Hypothalamus (tissue), 51 donors: ENCODE results near the gene DNMT1.

ENCODE experiments used
- DNase-seq, 51 donors: peaks; one replicate each; lab custom pipeline; 2025; lab: John Stamatoyannopoulos, UW

DNMT1 gene

DNA sequence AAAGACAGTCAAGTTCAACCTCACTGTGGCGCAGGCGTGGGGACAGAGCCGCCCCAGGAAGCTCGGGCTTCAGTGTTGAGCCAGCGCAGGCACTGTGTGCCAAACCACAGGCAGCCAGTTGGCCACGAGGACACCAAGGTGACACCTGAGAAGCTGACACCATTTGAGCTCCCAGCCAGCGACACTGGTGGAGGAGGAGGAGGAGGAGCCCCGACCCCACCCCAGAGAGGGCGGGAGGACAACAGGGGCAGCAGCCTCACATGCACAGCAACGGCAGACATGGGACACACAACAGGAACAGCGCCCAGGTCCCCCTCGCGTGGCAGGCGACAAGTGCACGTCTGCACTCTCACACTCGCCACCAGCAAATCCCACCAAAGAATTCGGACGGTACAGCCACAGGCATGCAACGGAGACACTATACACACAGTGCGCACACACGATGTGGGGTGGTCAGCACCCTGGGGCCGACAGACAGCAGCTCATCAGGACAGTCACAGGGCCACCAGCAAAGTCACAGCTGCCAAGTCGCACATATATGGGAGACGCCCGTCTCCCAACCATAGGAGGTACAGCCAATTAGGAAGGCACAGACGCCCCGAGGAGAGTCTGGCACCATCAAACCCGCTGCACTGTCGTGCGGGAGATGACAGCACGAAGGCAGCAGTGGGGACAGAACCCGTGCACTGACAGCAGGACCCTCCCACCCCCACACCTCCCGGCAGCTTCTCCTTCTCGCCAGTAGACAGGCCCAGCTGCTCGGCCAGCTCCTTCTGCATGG is 78.5 kb downstream of the DNMT1 start:
- no peak for DNase-seq

- no peak for DNase-seq
Measured at GRCh38 chr19:10115392-10116084, 79.2 kb downstream of the DNMT1 start.

GRCh38 chr19:10114651-10115391 is 79.9 kb downstream of the DNMT1 start:
- DNase-seq, result no peak

GRCh38 chr19:10113964-10114650 is 80.6 kb downstream of the DNMT1 start:
- DNase-seq, result no peak

DNA sequence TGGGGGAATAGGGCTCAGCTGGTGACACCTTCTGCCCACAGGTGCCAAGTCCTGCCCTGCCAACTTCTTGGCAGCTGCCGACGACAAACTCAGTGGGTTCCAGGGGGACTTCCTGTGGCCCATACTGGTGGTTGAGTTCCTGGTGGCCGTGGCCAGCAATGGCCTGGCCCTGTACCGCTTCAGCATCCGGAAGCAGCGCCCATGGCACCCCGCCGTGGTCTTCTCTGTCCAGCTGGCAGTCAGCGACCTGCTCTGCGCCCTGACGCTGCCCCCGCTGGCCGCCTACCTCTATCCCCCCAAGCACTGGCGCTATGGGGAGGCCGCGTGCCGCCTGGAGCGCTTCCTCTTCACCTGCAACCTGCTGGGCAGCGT is 81.2 kb downstream of the DNMT1 start:
- DNase-seq, result no peak

DNA sequence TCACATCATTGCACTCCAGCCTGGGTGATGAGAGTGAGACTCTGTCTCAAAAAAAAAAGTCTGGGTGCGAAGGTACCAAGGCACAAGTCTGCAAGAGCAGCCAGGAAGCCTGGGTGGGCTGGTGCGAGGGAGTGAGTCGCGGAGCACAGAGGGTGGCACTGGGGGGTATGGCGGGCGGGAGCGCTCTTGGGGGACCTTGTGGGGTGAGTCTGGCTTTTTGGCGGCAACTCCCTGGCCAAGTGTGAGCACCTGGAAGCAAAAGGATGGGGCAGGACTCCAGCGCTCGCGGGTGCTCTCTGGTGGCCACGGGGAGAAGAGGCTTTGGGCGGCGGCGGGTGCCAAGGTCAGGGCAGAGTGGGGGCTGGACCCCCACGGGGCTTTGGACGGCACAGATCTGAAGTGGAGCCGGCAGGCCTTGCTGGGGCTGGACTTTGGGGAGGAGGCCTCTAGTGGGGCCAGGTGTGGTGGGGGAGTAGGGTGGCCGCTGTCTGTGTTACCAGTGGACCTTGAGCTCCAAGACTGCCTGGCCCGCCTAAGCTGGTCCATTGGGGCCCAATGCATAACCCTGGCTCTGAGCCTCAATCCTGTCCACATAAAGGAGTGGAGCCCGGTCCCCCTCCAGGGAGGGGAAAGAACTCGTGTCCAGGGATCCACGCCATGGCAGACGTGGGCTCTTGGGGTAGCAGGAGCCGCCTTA is 81.7 kb downstream of the DNMT1 start:
- peak in 16 of 51 donors; percentile 1 to 37 (median 22) for DNase-seq

GRCh38 chr19:10112037-10112761 is 82.6 kb downstream of the DNMT1 start:
- DNase-seq, result peak in 1 of 51 donors; percentile 15

- DNase-seq, result peak in 6 of 51 donors; percentile 9 to 40 (median 23)
Measured at GRCh38 chr19:10111405-10111811, 83.3 kb downstream of the DNMT1 start, which contains the start of gene P2RY11. Gene P2RY11, plus strand, starts transcription at chr19:10111693. Its CDS starts 29 bp downstream, at chr19:10111722.

DNA sequence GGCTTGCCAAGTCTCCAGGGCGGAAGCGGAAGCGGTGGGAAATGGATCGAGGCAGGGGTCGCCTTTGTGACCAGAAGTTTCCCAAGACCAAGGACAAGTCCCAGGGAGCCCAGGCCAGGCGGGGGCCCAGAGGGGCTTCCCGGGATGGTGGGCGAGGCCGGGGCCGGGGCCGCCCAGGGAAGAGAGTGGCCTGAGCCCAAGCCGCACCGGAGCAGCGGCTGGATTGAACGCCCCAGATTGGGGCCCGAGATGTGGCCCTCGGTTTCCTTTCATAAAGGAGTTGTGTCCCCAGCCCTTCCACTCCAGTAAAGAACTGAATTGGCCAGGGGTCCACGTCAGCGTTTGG is 83.8 kb downstream of the DNMT1 start:
- no peak for DNase-seq

GRCh38 chr19:10110076-10110971 is 84.4 kb downstream of the DNMT1 start:
- DNase-seq, result no peak

DNA sequence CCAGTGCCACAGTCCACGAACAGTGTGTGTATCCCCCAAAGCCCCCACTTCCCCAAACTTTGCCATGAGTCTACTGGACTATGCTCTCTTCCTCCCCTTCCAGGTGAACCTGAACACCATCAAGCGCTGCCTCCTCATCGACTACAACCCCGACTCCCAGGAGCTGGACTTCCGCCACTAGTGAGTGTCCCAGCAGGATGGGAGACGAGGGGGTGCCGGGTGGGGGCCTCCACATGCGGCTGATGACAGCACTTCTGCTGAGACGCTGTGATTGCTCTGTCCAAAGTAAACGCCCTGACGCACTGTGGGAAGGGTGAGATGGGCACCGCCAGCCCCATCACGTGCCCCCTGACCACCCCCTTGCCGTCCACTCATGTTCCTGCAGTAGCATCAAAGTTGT is 85.2 kb downstream of the DNMT1 start:
- no peak for DNase-seq

GRCh38 chr19:10107817-10108367 is 86.9 kb downstream of the DNMT1 start:
- DNase-seq, result no peak

DNA sequence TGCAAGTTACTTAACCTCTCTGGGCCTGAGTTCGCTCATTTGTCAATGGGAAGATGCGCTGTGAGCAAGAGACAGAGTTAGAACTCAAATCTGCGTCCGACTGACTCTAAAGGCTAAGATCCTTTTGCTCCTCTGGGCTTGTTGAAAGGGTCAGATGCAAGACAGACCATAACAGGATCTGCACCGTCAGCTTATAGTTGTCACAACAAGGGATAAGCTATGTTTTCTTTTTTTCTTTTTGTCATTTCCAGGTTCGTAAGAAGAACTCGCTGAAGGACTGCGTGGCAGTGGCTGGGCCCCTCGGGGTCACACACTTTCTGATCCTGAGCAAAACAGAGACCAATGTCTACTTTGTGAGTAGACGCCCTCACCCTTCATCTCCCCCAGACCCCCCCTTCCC is 87.5 kb downstream of the DNMT1 start:
- DNase-seq, result no peak

- peak; percentile 77 to 98 (median 96) for DNase-seq
Measured at GRCh38 chr19:10106100-10106936, 88.4 kb downstream of the DNMT1 start, which contains the start of gene PPAN. Gene PPAN, plus strand, starts transcription at chr19:10106362. Its CDS starts 33 bp downstream, at chr19:10106395.

DNA sequence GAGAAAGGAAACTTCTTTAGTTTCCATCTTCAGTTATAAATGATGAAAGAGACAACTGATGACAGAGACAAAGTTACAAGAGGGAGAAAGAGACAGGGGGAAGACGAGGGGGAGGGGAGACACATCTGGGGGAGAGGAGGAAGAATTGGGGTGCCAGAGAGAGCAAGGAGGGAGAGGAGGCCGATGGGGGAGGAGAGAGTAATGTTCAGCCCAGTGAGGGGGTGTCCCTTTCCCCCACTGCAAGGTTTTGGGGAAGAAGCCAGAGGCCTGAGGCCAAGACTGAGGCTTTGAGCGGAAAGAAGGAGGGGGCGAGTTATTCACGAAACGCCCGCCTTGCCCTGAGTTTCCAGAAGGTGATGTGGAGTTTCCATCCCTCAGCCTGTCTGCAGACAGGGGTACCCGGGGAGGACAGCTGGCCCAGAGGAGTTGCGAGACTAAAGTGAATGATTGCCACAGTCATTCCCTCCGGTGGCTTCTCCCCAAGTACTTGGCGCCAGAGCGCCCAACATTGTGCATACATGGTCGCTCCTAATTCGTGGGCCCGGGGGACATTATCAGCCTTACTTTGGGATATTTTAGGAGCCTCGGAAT is 89.1 kb downstream of the DNMT1 start:
- no peak for DNase-seq

DNA sequence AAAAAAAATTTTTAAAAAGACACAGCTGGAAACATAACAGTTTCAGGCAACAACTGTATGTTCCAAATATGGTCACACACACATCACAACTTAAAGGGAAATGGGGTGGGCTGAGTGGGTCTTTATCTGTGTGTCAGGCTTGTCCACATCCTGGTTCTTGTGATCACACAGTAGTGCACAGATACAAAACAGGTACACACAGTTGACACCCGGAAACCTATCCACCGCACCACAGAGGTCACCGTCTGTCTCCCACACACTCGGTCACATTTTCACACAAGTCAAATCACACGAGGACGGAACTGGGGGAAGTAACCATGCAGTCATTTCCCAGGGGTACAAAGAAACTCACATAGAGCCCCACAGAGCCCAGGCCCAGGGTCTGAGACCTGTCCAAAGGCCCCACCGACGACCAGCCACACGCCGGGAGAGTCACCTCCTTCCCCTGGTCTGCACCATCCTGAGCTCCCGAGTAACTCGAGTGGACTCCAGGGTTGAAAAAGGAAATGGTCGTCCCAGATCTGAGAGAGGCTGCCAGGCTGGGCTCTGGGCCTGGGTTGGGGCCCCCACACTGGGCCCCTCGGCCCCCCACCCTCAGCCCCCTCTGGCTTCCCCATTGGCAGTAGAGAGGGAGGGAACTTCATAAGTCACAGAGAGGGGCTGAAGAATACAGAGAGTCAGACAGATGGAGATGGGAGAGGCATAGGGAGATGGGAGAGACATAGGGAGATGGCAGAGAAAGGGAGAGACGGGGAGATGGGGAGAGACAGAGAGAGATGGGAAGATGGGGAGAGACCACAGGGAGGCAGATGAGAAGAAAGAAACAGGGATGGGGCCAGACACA is 89.9 kb downstream of the DNMT1 start:
- DNase-seq, result no peak
